Mesenchymal stem cell (in vitro differentiated cells and primary cell): ENCODE results near the gene ZMAT5.
A peak's percentile ranks its signal among the peaks of the same experiment; 100 is the strongest.

Experiments
- DNase-seq: peaks from one replicate; pipeline ENCODE4 v3.0.0-alpha.2; 2013
- H2AFZ ChIP-seq: one replicate; pipeline ENCODE4 v1.6.1; 2013; ENCODE audit warnings: low read depth, mild to moderate bottlenecking, control low read depth, inconsistent platforms, low read length, moderate library complexity
- H2AK5ac ChIP-seq: 2 replicates; pipeline ENCODE4 v1.6.1; 2013; ENCODE audit warnings: low read length, moderate library complexity, mild to moderate bottlenecking, inconsistent platforms; ENCODE audit not compliant: severe bottlenecking
- H2BK120ac ChIP-seq: one replicate; pipeline ENCODE4 v1.6.1; 2013; ENCODE audit warnings: low read depth, mild to moderate bottlenecking, inconsistent platforms, low read length, moderate library complexity
- H2BK12ac ChIP-seq, 2 experiments: one replicate each; pipeline ENCODE4 v1.6.1; 2013; ENCODE audit warnings: inconsistent platforms in 2 of 2, low read length in 2 of 2, mild to moderate bottlenecking in 2 of 2, moderate library complexity in 2 of 2, control low read depth in 1 of 2
- H2BK15ac ChIP-seq: one replicate; pipeline ENCODE4 v1.6.1; 2013; ENCODE audit warnings: mild to moderate bottlenecking, low read depth, inconsistent platforms; ENCODE audit not compliant: poor library complexity, severe bottlenecking
- H2BK5ac ChIP-seq: 2 replicates; pipeline ENCODE4 v1.6.1; 2013; ENCODE audit warnings: low read depth, mild to moderate bottlenecking, low read length, control low read depth, inconsistent platforms; ENCODE audit not compliant: poor library complexity, severe bottlenecking
- H3K14ac ChIP-seq, 2 experiments: one replicate each; pipeline ENCODE4 v1.6.1; 2013; ENCODE audit warnings: inconsistent platforms in 2 of 2, low read length in 2 of 2, control low read depth in 1 of 2, mild to moderate bottlenecking in 1 of 2, moderate library complexity in 1 of 2
- H3K18ac ChIP-seq, 2 experiments: one replicate each; pipeline ENCODE4 v1.6.1; 2013; ENCODE audit warnings: inconsistent platforms in 2 of 2, low read length in 2 of 2, control low read depth in 1 of 2, low read depth in 1 of 2, mild to moderate bottlenecking in 1 of 2
- H3K23ac ChIP-seq, 2 experiments: one replicate each; pipeline ENCODE4 v1.6.1; 2013; ENCODE audit warnings: inconsistent platforms in 2 of 2, low read length in 2 of 2, mild to moderate bottlenecking in 2 of 2, moderate library complexity in 2 of 2, control low read depth in 1 of 2
- H3K27ac ChIP-seq: 2 replicates; pipeline ENCODE4 v1.5.1; 2013; ENCODE audit warnings: mild to moderate bottlenecking, moderate library complexity, low read length, control low read depth, inconsistent platforms; ENCODE audit not compliant: poor library complexity, severe bottlenecking
- H3K27me3 ChIP-seq, 2 experiments: 2 replicates each; pipeline versions ENCODE4 v1.6.1 to v1.7.0; 2013; ENCODE audit warnings: low read length in 2 of 2, mild to moderate bottlenecking in 2 of 2, moderate library complexity in 2 of 2, control low read depth in 1 of 2, inconsistent platforms in 1 of 2; ENCODE audit not compliant: control insufficient read depth in 1 of 2, insufficient read depth in 1 of 2
- H3K36me3 ChIP-seq, 2 experiments: 2 replicates each; pipeline versions ENCODE4 v1.6.1 to v1.7.0; 2013; ENCODE audit warnings: low read length in 2 of 2, control low read depth in 1 of 2, inconsistent platforms in 1 of 2, low read depth in 1 of 2, mild to moderate bottlenecking in 1 of 2; ENCODE audit not compliant: insufficient read depth in 2 of 2, control insufficient read depth in 1 of 2
- H3K4ac ChIP-seq, 2 experiments: one replicate each; pipeline ENCODE4 v1.6.1; 2013; ENCODE audit warnings: inconsistent platforms in 2 of 2, low read length in 2 of 2, mild to moderate bottlenecking in 2 of 2, moderate library complexity in 2 of 2, control low read depth in 1 of 2, low read depth in 1 of 2
- H3K4me1 ChIP-seq: 2 replicates; pipeline ENCODE4 v1.6.1; 2013; ENCODE audit warnings: low read depth, low read length, control low read depth; ENCODE audit not compliant: control insufficient read depth, insufficient read depth
- H3K4me2 ChIP-seq: 2 replicates; pipeline ENCODE4 v1.6.1; 2013; ENCODE audit warnings: low read length, mild to moderate bottlenecking, inconsistent platforms; ENCODE audit not compliant: poor library complexity, severe bottlenecking
- H3K4me3 ChIP-seq, 2 experiments: 2 replicates each; pipeline versions ENCODE4 v1.5.1 to v1.7.0; 2013; ENCODE audit warnings: low read length in 2 of 2, mild to moderate bottlenecking in 2 of 2, control low read depth in 1 of 2, low read depth in 1 of 2; ENCODE audit not compliant: insufficient read depth in 1 of 2
- H3K79me1 ChIP-seq: replicated peaks from 2 replicates; pipeline ENCODE4 v1.6.1; 2013; ENCODE audit warnings: mild to moderate bottlenecking, control low read depth, low read length, inconsistent platforms; ENCODE audit not compliant: poor library complexity, severe bottlenecking
- H3K9ac ChIP-seq: 2 replicates; pipeline ENCODE4 v1.7.0; 2013; ENCODE audit warnings: mild to moderate bottlenecking, low read length, moderate library complexity
- H3K9me3 ChIP-seq: 2 replicates; pipeline ENCODE4 v1.7.0; 2013; ENCODE audit warnings: mild to moderate bottlenecking, low read length; ENCODE audit not compliant: control insufficient read depth
- H4K8ac ChIP-seq: one replicate; pipeline ENCODE4 v1.6.1; 2013; ENCODE audit warnings: inconsistent platforms, mild to moderate bottlenecking, low read length, moderate library complexity
- H4K91ac ChIP-seq: one replicate; pipeline ENCODE4 v1.6.1; 2013; ENCODE audit warnings: mild to moderate bottlenecking, low read length, inconsistent platforms
- WGBS: methylation state at CpG from one replicate; pipeline ENCODE4 v1.1.7; 2013; ENCODE audit warnings: mixed read lengths; 5-methylcytosine and 5-hydroxymethylcytosine counted together

Gene ZMAT5

GRCh38 chr22:29735416-29735815 is 31.4 kb downstream of the ZMAT5 start:
- no peak overlapping the region for H2BK120ac ChIP-seq
- H3K23ac ChIP-seq = no peak overlapping the region
- no peaks in the 10 kb centered on the region for H3K9me3 ChIP-seq
- peaks cover 13% of the 10 kb centered on the region for H3K4me1 ChIP-seq
- H3K14ac ChIP-seq = no peak overlapping the region
- no peak overlapping the region for H2AFZ ChIP-seq
- no peak overlapping the region for H4K8ac ChIP-seq
- no peak for DNase-seq
- H3K79me1 ChIP-seq = no peaks in the 10 kb centered on the region
- WGBS = 100% methylated on average over 1 of the region's 1 CpG
- no peak overlapping the region for H4K91ac ChIP-seq
- H3K9ac ChIP-seq = no peak overlapping the region
- H2AK5ac ChIP-seq = no peak overlapping the region
- H3K27me3 ChIP-seq = no peaks in the 10 kb centered on the region
- H3K4me2 ChIP-seq = no peak overlapping the region
- no peak overlapping the region for H2BK5ac ChIP-seq
- H3K27ac ChIP-seq = no peak overlapping the region
- no peak overlapping the region for H3K4me3 ChIP-seq
- no peak overlapping the region for H2BK12ac ChIP-seq
- no peak overlapping the region for H3K18ac ChIP-seq
- H2BK15ac ChIP-seq = no peak overlapping the region
- H3K36me3 ChIP-seq = peaks cover 14 to 62% of the 10 kb centered on the region in 2 experiments
- no peak overlapping the region for H3K4ac ChIP-seq

GRCh38 chr22:29734838-29735237 is 32.0 kb downstream of the ZMAT5 start:
- Histone ChIP-seq H3K36me3 (peaks cover 9 to 61% of the 10 kb centered on the region in 2 experiments), H2BK120ac (no peak overlapping the region), H2BK12ac (no peak overlapping the region), H3K79me1 (no peaks in the 10 kb centered on the region), H3K14ac (no peak overlapping the region), H3K27me3 (no peaks in the 10 kb centered on the region), H3K23ac (no peak overlapping the region), H2BK15ac (no peak overlapping the region), H2BK5ac (no peak overlapping the region), H4K8ac (no peak overlapping the region), H3K9me3 (no peaks in the 10 kb centered on the region), H2AFZ (no peak overlapping the region), H3K9ac (no peak overlapping the region), H3K18ac (no peak overlapping the region), H3K27ac (no peak overlapping the region), H3K4ac (no peak overlapping the region), H3K4me2 (no peak overlapping the region), H3K4me1 (peaks cover 13% of the 10 kb centered on the region), H4K91ac (no peak overlapping the region), H2AK5ac (no peak overlapping the region), H3K4me3 (no peak overlapping the region)
- no peak for DNase-seq
- WGBS = 72% methylated on average over 9 of the region's 9 CpGs

- peaks cover 8 to 60% of the 10 kb centered on the region in 2 experiments for H3K36me3 ChIP-seq
- no peak overlapping the region for H3K27ac ChIP-seq
- H2BK12ac ChIP-seq = no peak overlapping the region
- no peaks in the 10 kb centered on the region for H3K9me3 ChIP-seq
- H3K27me3 ChIP-seq = no peaks in the 10 kb centered on the region
- H3K79me1 ChIP-seq = no peaks in the 10 kb centered on the region
- H3K4me1 ChIP-seq = peaks cover 13% of the 10 kb centered on the region
- H2BK120ac ChIP-seq = no peak overlapping the region
- no peak overlapping the region for H2BK15ac ChIP-seq
- H3K4ac ChIP-seq = no peak overlapping the region
- H4K8ac ChIP-seq = no peak overlapping the region
- H3K9ac ChIP-seq = no peak overlapping the region
- 90% methylated on average over 8 of the region's 8 CpGs for WGBS
- H3K18ac ChIP-seq = no peak overlapping the region
- H3K23ac ChIP-seq = no peak overlapping the region
- H2AK5ac ChIP-seq = no peak overlapping the region
- H4K91ac ChIP-seq = no peak overlapping the region
- H2BK5ac ChIP-seq = no peak overlapping the region
- no peak overlapping the region for H2AFZ ChIP-seq
- no peak overlapping the region for H3K4me3 ChIP-seq
- DNase-seq = no peak
- H3K14ac ChIP-seq = no peak overlapping the region
- H3K4me2 ChIP-seq = no peak overlapping the region
These were observed 32.4 kb downstream of the ZMAT5 start for GRCh38 chr22:29734406-29734805.

DNA sequence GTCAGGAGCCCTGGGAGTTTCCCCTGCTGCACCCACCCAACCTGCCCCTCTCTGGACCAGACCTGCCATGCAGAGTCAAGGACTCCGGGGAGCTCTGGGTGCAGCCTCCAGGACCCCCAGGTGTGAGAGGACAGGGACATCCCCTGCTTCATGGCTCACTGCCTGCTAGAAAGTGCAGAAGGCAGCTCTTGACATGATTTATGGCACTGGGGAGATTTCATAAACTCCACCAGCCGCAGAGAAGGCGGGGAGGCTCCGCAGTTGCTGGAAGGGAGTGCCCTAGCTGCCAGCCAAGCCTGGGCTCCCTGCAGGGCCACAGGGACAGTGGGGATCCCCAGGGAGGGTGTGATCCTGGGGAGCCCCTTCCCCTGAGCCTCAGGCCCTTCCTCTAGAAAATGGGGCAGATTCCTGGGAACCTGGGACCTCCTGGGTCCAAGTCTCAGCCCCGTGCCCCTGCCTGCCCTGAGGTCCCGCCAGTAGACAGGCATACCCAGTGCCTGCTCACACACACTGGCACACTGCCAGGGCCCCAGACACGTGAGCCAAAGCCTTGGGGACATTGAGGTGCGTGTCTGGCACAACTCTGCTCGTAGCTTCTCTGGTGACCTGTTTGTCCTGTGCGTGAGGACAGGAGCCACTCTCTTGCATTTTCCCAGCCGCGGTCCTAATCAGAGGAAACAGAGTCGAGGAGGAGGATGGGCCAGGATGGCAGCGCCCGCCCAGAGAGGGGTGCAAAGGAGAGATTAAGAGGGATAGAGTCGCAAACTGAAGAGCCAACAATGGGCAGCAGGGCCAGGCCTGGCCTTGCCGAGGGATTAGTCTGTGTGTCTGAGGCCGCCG is 33.2 kb downstream of the ZMAT5 start:
- Histone ChIP-seq H3K27ac (no peak overlapping the region), H2BK12ac (no peak overlapping the region), H3K9me3 (no peaks in the 10 kb centered on the region), H2BK15ac (no peak overlapping the region), H3K79me1 (no peaks in the 10 kb centered on the region), H4K91ac (no peak overlapping the region), H3K27me3 (no peaks in the 10 kb centered on the region), H3K9ac (no peak overlapping the region), H3K14ac (no peak overlapping the region), H2BK120ac (no peak overlapping the region), H4K8ac (no peak overlapping the region), H3K4me3 (no peak overlapping the region), H3K4ac (no peak overlapping the region), H3K23ac (no peak overlapping the region), H2BK5ac (no peak overlapping the region), H3K4me1 (peaks cover 13% of the 10 kb centered on the region), H3K4me2 (no peak overlapping the region), H3K18ac (no peak overlapping the region), H2AFZ (no peak overlapping the region), H2AK5ac (no peak overlapping the region), H3K36me3 (peaks cover 4 to 61% of the 10 kb centered on the region in 2 experiments)
- DNase-seq = peak; percentile 42
- WGBS = 73% methylated on average over 19 of the region's 19 CpGs
